ENCODE results near the gene RGCC.

RGCC gene

GRCh38 chr13:41471785-41472184 lies 14.4 kb downstream of the RGCC start:
- Histone ChIP-seq H3K36me3 (ENCODE audit: insufficient read depth, low read length) (no peaks in the 10 kb centered on the region), H3K9me2 (replicated peaks; ENCODE audit: low read depth, low read length) (no peaks in the 10 kb centered on the region)

GRCh38 chr13:41487222-41487621 lies 29.9 kb downstream of the RGCC start:
- Histone ChIP-seq H3K79me2 (ENCODE audit: insufficient read depth, low read length) (no peaks in the 10 kb centered on the region), H3K4me2 (ENCODE audit: low read depth, low read length, poor library complexity, severe bottlenecking) (no peak overlapping the region), H3K36me3 (ENCODE audit: insufficient read depth, low read length) (no peaks in the 10 kb centered on the region), H2AFZ (ENCODE audit: low read length) (no peak overlapping the region), H3F3A (ENCODE audit: low read depth) (no peaks in the 10 kb centered on the region), H3K27me3 (ENCODE audit: insufficient read depth, low read length, poor library complexity, severe bottlenecking) (no peaks in the 10 kb centered on the region), H3K4me3 (ENCODE audit: low read length, poor library complexity, severe bottlenecking) (no peak overlapping the region), H3K9me2 (replicated peaks; ENCODE audit: low read depth, low read length) (no peaks in the 10 kb centered on the region), H3K9ac (ENCODE audit: low read depth, low read length, poor library complexity, severe bottlenecking) (no peak overlapping the region), H3K4me1 (ENCODE audit: insufficient read depth, low read length, poor library complexity, severe bottlenecking) (peaks cover 5% of the 10 kb centered on the region), H3K9me3 (ENCODE audit: insufficient read depth, low read depth, low read length) (no peaks in the 10 kb centered on the region), H4K20me1 (ENCODE audit: insufficient read depth, low read length, poor library complexity, severe bottlenecking) (no peaks in the 10 kb centered on the region)
- TF ChIP-seq CTCF (conservative IDR thresholded peaks at IDR 0.05; ENCODE audit: low read length) = no peak
- TF ChIP-seq EZH2phosphoT487 (IDR thresholded peaks at IDR 0.05; ENCODE audit: borderline replicate concordance) = no peak

More at GRCh38 chr13:41471785-41472184, 14.4 kb downstream of the RGCC start:
- Histone ChIP-seq H3K4me1 (ENCODE audit: insufficient read depth, low read length, poor library complexity, severe bottlenecking) (peaks cover 15% of the 10 kb centered on the region), H3K27me3 (ENCODE audit: insufficient read depth, low read length, poor library complexity, severe bottlenecking) (no peaks in the 10 kb centered on the region), H3K79me2 (ENCODE audit: insufficient read depth, low read length) (no peaks in the 10 kb centered on the region), H3K4me3 (ENCODE audit: low read length, poor library complexity, severe bottlenecking) (no peak overlapping the region), H3F3A (ENCODE audit: low read depth) (no peaks in the 10 kb centered on the region), H3K9me3 (ENCODE audit: insufficient read depth, low read depth, low read length) (no peaks in the 10 kb centered on the region), H4K20me1 (ENCODE audit: insufficient read depth, low read length, poor library complexity, severe bottlenecking) (no peaks in the 10 kb centered on the region), H3K4me2 (ENCODE audit: low read depth, low read length, poor library complexity, severe bottlenecking) (no peak overlapping the region), H2AFZ (ENCODE audit: low read length) (no peak overlapping the region), H3K9ac (ENCODE audit: low read depth, low read length, poor library complexity, severe bottlenecking) (no peak overlapping the region)
- no peak for TF ChIP-seq EZH2phosphoT487 (IDR thresholded peaks at IDR 0.05; ENCODE audit: borderline replicate concordance)

GRCh38 chr13:41488124-41488523 lies 30.8 kb downstream of the RGCC start:
- no peaks in the 10 kb centered on the region for H3F3A ChIP-seq (ENCODE audit: low read depth)
- H3K9me3 ChIP-seq (ENCODE audit: insufficient read depth, low read depth, low read length) = no peaks in the 10 kb centered on the region
- H3K4me3 ChIP-seq (ENCODE audit: low read length, poor library complexity, severe bottlenecking) = no peak overlapping the region
- no peak overlapping the region for H2AFZ ChIP-seq (ENCODE audit: low read length)
- TF ChIP-seq CTCF (conservative IDR thresholded peaks at IDR 0.05; ENCODE audit: low read length) (no peak), EZH2phosphoT487 (IDR thresholded peaks at IDR 0.05; ENCODE audit: borderline replicate concordance) (no peak)
- no peaks in the 10 kb centered on the region for H3K36me3 ChIP-seq (ENCODE audit: insufficient read depth, low read length)
- H3K9me2 ChIP-seq (replicated peaks; ENCODE audit: low read depth, low read length) = no peaks in the 10 kb centered on the region
- H3K4me2 ChIP-seq (ENCODE audit: low read depth, low read length, poor library complexity, severe bottlenecking) = no peak overlapping the region
- peaks cover 14% of the 10 kb centered on the region for H3K4me1 ChIP-seq (ENCODE audit: insufficient read depth, low read length, poor library complexity, severe bottlenecking)
- no peaks in the 10 kb centered on the region for H3K79me2 ChIP-seq (ENCODE audit: insufficient read depth, low read length)
- H3K9ac ChIP-seq (ENCODE audit: low read depth, low read length, poor library complexity, severe bottlenecking) = no peak overlapping the region
- no peaks in the 10 kb centered on the region for H3K27me3 ChIP-seq (ENCODE audit: insufficient read depth, low read length, poor library complexity, severe bottlenecking)
- no peaks in the 10 kb centered on the region for H4K20me1 ChIP-seq (ENCODE audit: insufficient read depth, low read length, poor library complexity, severe bottlenecking)

GRCh38 chr13:41490371-41491015 lies 33.1 kb downstream of the RGCC start:
- TF ChIP-seq CTCF (conservative IDR thresholded peaks at IDR 0.05; ENCODE audit: low read length) = no peak
- no peak for TF ChIP-seq EZH2phosphoT487 (IDR thresholded peaks at IDR 0.05; ENCODE audit: borderline replicate concordance)
- no peak overlapping the region for H3K4me2 ChIP-seq (ENCODE audit: low read depth, low read length, poor library complexity, severe bottlenecking)

More at GRCh38 chr13:41490371-41491015, 33.1 kb downstream of the RGCC start:
- no peaks in the 10 kb centered on the region for H3K9me3 ChIP-seq (ENCODE audit: insufficient read depth, low read depth, low read length)
- no peaks in the 10 kb centered on the region for H4K20me1 ChIP-seq (ENCODE audit: insufficient read depth, low read length, poor library complexity, severe bottlenecking)
- no peaks in the 10 kb centered on the region for H3K36me3 ChIP-seq (ENCODE audit: insufficient read depth, low read length)
- no peak overlapping the region for H2AFZ ChIP-seq (ENCODE audit: low read length)
- no peak overlapping the region for H3K9ac ChIP-seq (ENCODE audit: low read depth, low read length, poor library complexity, severe bottlenecking)
- H3K27me3 ChIP-seq (ENCODE audit: insufficient read depth, low read length, poor library complexity, severe bottlenecking) = no peaks in the 10 kb centered on the region
- H3K9me2 ChIP-seq (replicated peaks; ENCODE audit: low read depth, low read length) = no peaks in the 10 kb centered on the region
- peaks cover 20% of the 10 kb centered on the region for H3K4me1 ChIP-seq (ENCODE audit: insufficient read depth, low read length, poor library complexity, severe bottlenecking)
- H3K4me3 ChIP-seq (ENCODE audit: low read length, poor library complexity, severe bottlenecking) = no peak overlapping the region
- no peaks in the 10 kb centered on the region for H3F3A ChIP-seq (ENCODE audit: low read depth)
- H3K79me2 ChIP-seq (ENCODE audit: insufficient read depth, low read length) = no peaks in the 10 kb centered on the region

Measured in Loucy (cell line).